GM23248 (cell line): ENCODE data around the gene FAM221B. TPM values are rescaled to one million over a fixed set of nuclear protein-coding genes. Genes with fewer than 3 reads are reported as not detected.
A peak's percentile ranks its signal among the peaks of the same experiment; 100 is the strongest.

Experiments
- DNase-seq: peaks from one replicate; pipeline ENCODE4 v3.0.0-alpha.2; 2015
- H2AFZ ChIP-seq: fragments of 200-600 bp; sonication (generic); 2 replicates; pipeline ENCODE4 v1.6.1; 2016; ENCODE audit warnings: antibody characterized with exemption
- H3F3A ChIP-seq: fragments of 200-600 bp; sonication (generic); 2 replicates; pipeline ENCODE4 v1.6.1; 2016; ENCODE audit warnings: mild to moderate bottlenecking, antibody characterized with exemption, mixed run types; ENCODE audit not compliant: insufficient read depth
- H3K27ac ChIP-seq: fragments of 200-600 bp; sonication (generic); 2 replicates; pipeline ENCODE4 v1.5.1; 2016; ENCODE audit warnings: mild to moderate bottlenecking
- H3K27me3 ChIP-seq: fragments of 200-600 bp; sonication (generic); replicated peaks from 2 replicates; pipeline ENCODE4 v1.6.1; 2016; ENCODE audit warnings: mild to moderate bottlenecking; ENCODE audit not compliant: insufficient read depth
- H3K36me3 ChIP-seq: fragments of 200-600 bp; sonication (generic); 2 replicates; pipeline ENCODE4 v1.6.1; 2016; ENCODE audit warnings: low read depth, mild to moderate bottlenecking
- H3K4me1 ChIP-seq: fragments of 200-600 bp; sonication (generic); 2 replicates; pipeline ENCODE4 v1.6.1; 2016; ENCODE audit warnings: mild to moderate bottlenecking; ENCODE audit not compliant: insufficient read depth
- H3K4me2 ChIP-seq: fragments of 200-600 bp; sonication (generic); one replicate; pipeline ENCODE4 v1.6.1; 2016; ENCODE audit warnings: mild to moderate bottlenecking; ENCODE audit not compliant: unreplicated experiment
- H3K4me3 ChIP-seq: fragments of 200-600 bp; sonication (generic); 2 replicates; pipeline ENCODE4 v1.5.1; 2016; ENCODE audit warnings: mild to moderate bottlenecking
- H3K79me2 ChIP-seq: fragments of 200-600 bp; sonication (generic); 2 replicates; pipeline ENCODE4 v1.6.1; 2016; ENCODE audit warnings: mild to moderate bottlenecking; ENCODE audit not compliant: insufficient read depth
- H3K9ac ChIP-seq: fragments of 200-600 bp; sonication (generic); 2 replicates; pipeline ENCODE4 v1.6.1; 2016; ENCODE audit warnings: mild to moderate bottlenecking
- H3K9me2 ChIP-seq: fragments of 200-600 bp; sonication (generic); 2 replicates; pipeline ENCODE4 v1.6.1; 2016; ENCODE audit warnings: mixed run types, mild to moderate bottlenecking, moderate library complexity; ENCODE audit not compliant: insufficient read depth
- H3K9me3 ChIP-seq: fragments of 200-600 bp; sonication (generic); one replicate; pipeline ENCODE4 v1.6.1; 2017; ENCODE audit warnings: low read depth
- H4K20me1 ChIP-seq: fragments of 200-600 bp; sonication (generic); 2 replicates; pipeline ENCODE4 v1.6.0; 2016; ENCODE audit not compliant: insufficient read depth
- EZH2 ChIP-seq: fragments of 200-600 bp; sonication (generic); IDR thresholded peaks from 2 replicates; pipeline ENCODE4 v1.6.1; 2018; ENCODE audit warnings: antibody characterized with exemption, mild to moderate bottlenecking; ENCODE audit not compliant: insufficient read depth, poor library complexity, severe bottlenecking
- EZH2phosphoT487 ChIP-seq: fragments of 200-600 bp; sonication (generic); IDR thresholded peaks from 2 replicates; pipeline ENCODE4 v1.6.1; 2018; ENCODE audit warnings: antibody characterized with exemption, moderate library complexity, mild to moderate bottlenecking, low read depth; ENCODE audit not compliant: insufficient read depth
- WGBS, 2 experiments: methylation state at CpG; one replicate each; pipeline ENCODE4 v1.1.6; 2015 to 2017; ENCODE audit warnings: low lambda C conversion rate in 2 of 2, low coverage in 1 of 2; ENCODE audit errors: missing lambda C conversion rate in 2 of 2; 5-methylcytosine and 5-hydroxymethylcytosine counted together
- in situ Hi-C: fragments of 300-500 bp; cut with MboI; formaldehyde crosslinking; loops from 2 replicates; pipeline ENCODE4 v1.15.0; 2020
- polyA plus RNA-seq: library from polyadenylated mRNA; unstranded; fragments of >200 nt; fragmentation: Nextera tagmentation; extraction: Ambion mirVana; gene quantifications from 2 replicates; pipeline ENCODE4 v1.2.1, GENCODE V29; 2016
- total RNA-seq: library from RNA; depleted of rRNA; stranded (reverse); fragments of >200 nt; shearing (Covaris generic); gene quantifications from 2 replicates; pipeline ENCODE4 v1.2.3, GENCODE V29; 2014

FAM221B gene
- total and polyA plus RNA-seq, 2 experiments from 2014 or later, result not detected

GRCh38 chr9:35845824-35846771, 17.6 kb upstream of the FAM221B start:
- Histone ChIP-seq H3K4me2 (no peak overlapping the region), H3K9ac (no peak overlapping the region), H3K9me3 (no peaks in the 10 kb centered on the region), H3F3A (peaks cover 50% of the 10 kb centered on the region), H3K36me3 (no peaks in the 10 kb centered on the region; the same call in 1 of the 2 replicates), H3K4me1 (peaks cover 35% of the 10 kb centered on the region), H4K20me1 (no peaks in the 10 kb centered on the region), H3K79me2 (no peaks in the 10 kb centered on the region), H2AFZ (no peak overlapping the region), H3K27me3 (no peaks in the 10 kb centered on the region), H3K4me3 (no peak overlapping the region), H3K9me2 (no peaks in the 10 kb centered on the region), H3K27ac (no peak overlapping the region)
- TF ChIP-seq EZH2, result no peak
- TF ChIP-seq EZH2phosphoT487, result no peak
- DNase-seq, result no peak
- 81 to 85% methylated on average over 38 to 53 of the region's 53 CpGs for WGBS, 2 experiments
- in situ Hi-C loops, result no loop called here

- Histone ChIP-seq H3K9me3 (no peaks in the 10 kb centered on the region), H2AFZ (no peak overlapping the region), H4K20me1 (no peaks in the 10 kb centered on the region), H3K4me2 (peak overlapping the region; percentile 41), H3K79me2 (no peaks in the 10 kb centered on the region), H3K4me1 (peaks cover 35% of the 10 kb centered on the region), H3K4me3 (no peak overlapping the region), H3K9ac (peak overlapping the region; percentile 20), H3K9me2 (no peaks in the 10 kb centered on the region), H3F3A (peaks cover 50% of the 10 kb centered on the region), H3K27ac (peak overlapping the region; percentile 68), H3K27me3 (no peaks in the 10 kb centered on the region), H3K36me3 (no peaks in the 10 kb centered on the region; the same call in 1 of the 2 replicates)
- 2 to 3% methylated on average over 7 of the region's 7 CpGs for WGBS, 2 experiments
- no peak for TF ChIP-seq EZH2
- 0 out of 2 replicates have a peak, but pooled peaks have one; percentile 58 for TF ChIP-seq EZH2phosphoT487
- DNase-seq, result peak; percentile 97
- in situ Hi-C loops, result no loop called here
These were observed 16.2 kb upstream of the FAM221B start for GRCh38 chr9:35844628-35845270.

- H3K9ac ChIP-seq, result no peak overlapping the region
- WGBS, 2 experiments, result 78 to 80% methylated on average over 3 of the region's 3 CpGs
- no peaks in the 10 kb centered on the region for H3K27me3 ChIP-seq
- H3K9me2 ChIP-seq, result no peaks in the 10 kb centered on the region
- H3K4me1 ChIP-seq, result peaks cover 26% of the 10 kb centered on the region
- no peak overlapping the region for H3K27ac ChIP-seq
- no peaks in the 10 kb centered on the region for H4K20me1 ChIP-seq
- no peaks in the 10 kb centered on the region for H3K79me2 ChIP-seq
- H3K9me3 ChIP-seq, result no peaks in the 10 kb centered on the region
- no peak overlapping the region for H3K4me2 ChIP-seq
- H3F3A ChIP-seq, result peaks cover 36% of the 10 kb centered on the region
- in situ Hi-C loops, result no loop called here
- no peaks in the 10 kb centered on the region for H3K36me3 ChIP-seq
- TF ChIP-seq EZH2phosphoT487 (no peak), EZH2 (no peak)
- DNase-seq, result no peak
- H3K4me3 ChIP-seq, result no peak overlapping the region
- no peak overlapping the region for H2AFZ ChIP-seq
These were observed 14.3 kb upstream of the FAM221B start for GRCh38 chr9:35842795-35843194.

- no peak overlapping the region for H3K4me3 ChIP-seq
- in situ Hi-C loops, result no loop called here
- DNase-seq, result peak; percentile 50
These were observed 13.7 kb upstream of the FAM221B start for GRCh38 chr9:35842020-35842745.

More at GRCh38 chr9:35842020-35842745, 13.7 kb upstream of the FAM221B start:
- no peaks in the 10 kb centered on the region for H3K79me2 ChIP-seq
- no peak overlapping the region for H2AFZ ChIP-seq
- H3K36me3 ChIP-seq, result no peaks in the 10 kb centered on the region
- no peaks in the 10 kb centered on the region for H3K9me2 ChIP-seq
- no peaks in the 10 kb centered on the region for H3K27me3 ChIP-seq
- peaks cover 30% of the 10 kb centered on the region for H3F3A ChIP-seq
- no peak overlapping the region for H3K27ac ChIP-seq
- no peaks in the 10 kb centered on the region for H3K9me3 ChIP-seq
- TF ChIP-seq EZH2 (no peak), EZH2phosphoT487 (no peak)
- no peak overlapping the region for H3K4me2 ChIP-seq
- H3K4me1 ChIP-seq, result peaks cover 21% of the 10 kb centered on the region
- no peak overlapping the region for H3K9ac ChIP-seq
- WGBS, 2 experiments, result 72 to 75% methylated on average over 17 of the region's 17 CpGs
- H4K20me1 ChIP-seq, result no peaks in the 10 kb centered on the region
